K562 treated with DMSO at 1 percent for 48 hours (cell line): ENCODE data around the gene USP24. TPM values are rescaled to one million over a fixed set of nuclear protein-coding genes. Genes with fewer than 3 reads are reported as not detected.

Experiments used
- total RNA-seq: library from RNA; unstranded; fragments of 300-600 nt; gene quantifications from 2 replicates; pipeline ENCODE4 v1.2.3, GENCODE V29; 2022; ENCODE audit warnings: low replicate concordance; ENCODE audit errors: extremely low read depth

The USP24 gene, protein sequence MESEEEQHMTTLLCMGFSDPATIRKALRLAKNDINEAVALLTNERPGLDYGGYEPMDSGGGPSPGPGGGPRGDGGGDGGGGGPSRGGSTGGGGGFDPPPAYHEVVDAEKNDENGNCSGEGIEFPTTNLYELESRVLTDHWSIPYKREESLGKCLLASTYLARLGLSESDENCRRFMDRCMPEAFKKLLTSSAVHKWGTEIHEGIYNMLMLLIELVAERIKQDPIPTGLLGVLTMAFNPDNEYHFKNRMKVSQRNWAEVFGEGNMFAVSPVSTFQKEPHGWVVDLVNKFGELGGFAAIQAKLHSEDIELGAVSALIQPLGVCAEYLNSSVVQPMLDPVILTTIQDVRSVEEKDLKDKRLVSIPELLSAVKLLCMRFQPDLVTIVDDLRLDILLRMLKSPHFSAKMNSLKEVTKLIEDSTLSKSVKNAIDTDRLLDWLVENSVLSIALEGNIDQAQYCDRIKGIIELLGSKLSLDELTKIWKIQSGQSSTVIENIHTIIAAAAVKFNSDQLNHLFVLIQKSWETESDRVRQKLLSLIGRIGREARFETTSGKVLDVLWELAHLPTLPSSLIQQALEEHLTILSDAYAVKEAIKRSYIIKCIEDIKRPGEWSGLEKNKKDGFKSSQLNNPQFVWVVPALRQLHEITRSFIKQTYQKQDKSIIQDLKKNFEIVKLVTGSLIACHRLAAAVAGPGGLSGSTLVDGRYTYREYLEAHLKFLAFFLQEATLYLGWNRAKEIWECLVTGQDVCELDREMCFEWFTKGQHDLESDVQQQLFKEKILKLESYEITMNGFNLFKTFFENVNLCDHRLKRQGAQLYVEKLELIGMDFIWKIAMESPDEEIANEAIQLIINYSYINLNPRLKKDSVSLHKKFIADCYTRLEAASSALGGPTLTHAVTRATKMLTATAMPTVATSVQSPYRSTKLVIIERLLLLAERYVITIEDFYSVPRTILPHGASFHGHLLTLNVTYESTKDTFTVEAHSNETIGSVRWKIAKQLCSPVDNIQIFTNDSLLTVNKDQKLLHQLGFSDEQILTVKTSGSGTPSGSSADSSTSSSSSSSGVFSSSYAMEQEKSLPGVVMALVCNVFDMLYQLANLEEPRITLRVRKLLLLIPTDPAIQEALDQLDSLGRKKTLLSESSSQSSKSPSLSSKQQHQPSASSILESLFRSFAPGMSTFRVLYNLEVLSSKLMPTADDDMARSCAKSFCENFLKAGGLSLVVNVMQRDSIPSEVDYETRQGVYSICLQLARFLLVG (N-terminal part only)
- total RNA-seq: not detected in 2 replicates

DNA sequence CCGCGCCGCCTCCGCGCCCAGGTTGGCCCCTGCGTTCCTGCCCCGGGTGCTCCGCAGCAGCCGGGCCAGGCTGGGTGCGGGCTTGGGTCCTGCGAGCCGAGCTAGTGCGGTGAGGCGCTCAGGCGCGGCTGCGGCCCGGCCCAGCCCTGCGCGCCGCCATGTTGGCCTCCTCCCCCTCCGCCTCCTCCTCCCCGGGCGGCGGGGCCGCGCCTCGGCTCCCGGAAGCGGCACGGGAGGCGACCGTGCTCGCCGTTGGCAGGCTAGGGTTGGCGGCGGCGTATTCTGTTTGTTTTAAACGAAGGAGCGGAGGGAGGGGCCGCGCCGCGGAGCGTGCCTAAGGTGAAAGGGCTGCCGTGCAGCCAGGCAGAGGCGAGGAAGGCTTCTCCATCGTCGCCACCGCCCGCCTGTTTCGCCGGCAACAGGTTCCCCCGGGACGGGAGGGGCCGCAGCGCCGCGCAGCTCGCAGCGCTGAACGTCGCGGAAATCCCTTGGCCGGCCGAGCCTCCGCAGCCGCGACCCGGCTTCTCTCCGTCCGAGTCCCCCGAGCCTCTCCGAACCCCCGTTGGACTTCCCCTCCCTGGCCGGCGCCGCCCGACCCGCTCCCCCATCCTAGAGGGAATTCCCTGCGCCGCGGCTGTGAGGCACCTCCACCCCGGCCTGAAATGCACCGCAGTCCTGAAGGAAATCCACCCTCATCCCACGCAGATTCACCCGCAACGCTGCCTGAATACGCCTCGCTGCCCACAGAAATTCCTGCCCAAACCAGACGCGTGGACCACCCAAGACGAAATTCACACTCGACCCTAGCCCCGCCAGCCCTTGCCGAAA lies at the start of gene USP24:
USP24 (minus strand) TSS at position 171 of the 828 bp plus-strand sequence. CDS start 251 bp downstream, outside the sequence.

DNA sequence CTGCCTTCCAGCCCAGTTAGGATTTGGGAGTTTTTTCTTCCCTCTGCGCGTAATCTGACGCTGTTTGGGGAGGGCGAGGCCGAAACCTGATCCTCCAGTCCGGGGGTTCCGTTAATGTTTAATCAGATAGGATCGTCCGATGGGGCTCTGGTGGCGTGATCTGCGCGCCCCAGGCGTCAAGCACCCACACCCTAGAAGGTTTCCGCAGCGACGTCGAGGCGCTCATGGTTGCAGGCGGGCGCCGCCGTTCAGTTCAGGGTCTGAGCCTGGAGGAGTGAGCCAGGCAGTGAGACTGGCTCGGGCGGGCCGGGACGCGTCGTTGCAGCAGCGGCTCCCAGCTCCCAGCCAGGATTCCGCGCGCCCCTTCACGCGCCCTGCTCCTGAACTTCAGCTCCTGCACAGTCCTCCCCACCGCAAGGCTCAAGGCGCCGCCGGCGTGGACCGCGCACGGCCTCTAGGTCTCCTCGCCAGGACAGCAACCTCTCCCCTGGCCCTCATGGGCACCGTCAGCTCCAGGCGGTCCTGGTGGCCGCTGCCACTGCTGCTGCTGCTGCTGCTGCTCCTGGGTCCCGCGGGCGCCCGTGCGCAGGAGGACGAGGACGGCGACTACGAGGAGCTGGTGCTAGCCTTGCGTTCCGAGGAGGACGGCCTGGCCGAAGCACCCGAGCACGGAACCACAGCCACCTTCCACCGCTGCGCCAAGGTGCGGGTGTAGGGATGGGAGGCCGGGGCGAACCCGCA lies 175.7 kb downstream of the USP24 start, which contains the start of gene PCSK9:
PCSK9 (plus strand) TSS at position 207 of the 741 bp plus-strand sequence; CDS start at position 497, 290 bp downstream.

Other genes with a start within 250 kb of the USP24 start
- gene TMEM61, start 234.7 kb downstream of the USP24 start, total RNA-seq: not detected in 2 replicates
- gene BSND, start 216.4 kb downstream of the USP24 start, total RNA-seq: not detected in 2 replicates
- gene PCSK9, start 175.8 kb downstream of the USP24 start, total RNA-seq: not detected in 2 replicates